ENCODE data around the gene C6. TPM values are rescaled to one million over a fixed set of nuclear protein-coding genes. Genes with fewer than 3 reads are reported as not detected.

The C6 gene
- 1 to 10 TPM; 1.7 to 6.3 (median 3.1) TPM for total RNA-seq

DNA sequence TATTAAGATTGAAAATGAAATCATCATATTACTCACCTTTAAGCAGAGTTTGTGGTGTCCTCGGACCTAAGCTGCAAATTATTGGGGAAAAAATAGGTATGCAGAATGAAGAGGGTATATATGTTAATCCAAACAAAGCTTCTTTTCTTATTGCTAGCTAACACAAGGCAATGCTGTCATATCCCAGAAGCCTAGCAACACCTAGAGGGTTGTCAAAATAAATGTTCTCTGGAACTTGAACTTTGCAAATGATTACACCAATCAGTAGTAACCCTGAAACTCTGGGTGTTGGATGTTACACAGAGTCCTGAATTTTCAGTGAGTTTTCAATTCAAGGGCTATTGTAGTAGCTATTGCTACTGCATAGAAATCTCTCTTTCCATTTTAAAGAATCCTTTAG, at the start of gene C6:
Gene C6, minus strand, starts transcription at position 193 of the 400 bp plus-strand sequence. CDS start 10,302 bp downstream, outside the sequence.
- Histone ChIP-seq H3K9me3 (peaks cover 0 to 6% (median 0%) of the 10 kb centered on the region in 4 donors), H3K4me3 (no peak within 1 kb of the TSS), H3K4me1 (peaks cover 0 to under 1% (median under 1%) of the 10 kb centered on the region in 4 donors), H3K27me3 (no peaks in the 10 kb centered on the region), H3K27ac (replicated peaks in 1 of 4) (no peak within 1 kb of the TSS), H3K36me3 (no peaks in the 10 kb centered on the region)
- intact Hi-C loops (cut with DNase I) = no loop called here
- WGBS = 53% methylated on average over 1 of the region's 1 CpG
- no peak for DNase-seq (ENCODE audit: extremely low spot score)
- no peak for TF ChIP-seq POLR2AphosphoS5 (IDR thresholded peaks at IDR 0.05)
- TF ChIP-seq, protein P1, sequence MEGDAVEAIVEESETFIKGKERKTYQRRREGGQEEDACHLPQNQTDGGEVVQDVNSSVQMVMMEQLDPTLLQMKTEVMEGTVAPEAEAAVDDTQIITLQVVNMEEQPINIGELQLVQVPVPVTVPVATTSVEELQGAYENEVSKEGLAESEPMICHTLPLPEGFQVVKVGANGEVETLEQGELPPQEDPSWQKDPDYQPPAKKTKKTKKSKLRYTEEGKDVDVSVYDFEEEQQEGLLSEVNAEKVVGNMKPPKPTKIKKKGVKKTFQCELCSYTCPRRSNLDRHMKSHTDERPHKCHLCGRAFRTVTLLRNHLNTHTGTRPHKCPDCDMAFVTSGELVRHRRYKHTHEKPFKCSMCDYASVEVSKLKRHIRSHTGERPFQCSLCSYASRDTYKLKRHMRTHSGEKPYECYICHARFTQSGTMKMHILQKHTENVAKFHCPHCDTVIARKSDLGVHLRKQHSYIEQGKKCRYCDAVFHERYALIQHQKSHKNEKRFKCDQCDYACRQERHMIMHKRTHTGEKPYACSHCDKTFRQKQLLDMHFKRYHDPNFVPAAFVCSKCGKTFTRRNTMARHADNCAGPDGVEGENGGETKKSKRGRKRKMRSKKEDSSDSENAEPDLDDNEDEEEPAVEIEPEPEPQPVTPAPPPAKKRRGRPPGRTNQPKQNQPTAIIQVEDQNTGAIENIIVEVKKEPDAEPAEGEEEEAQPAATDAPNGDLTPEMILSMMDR (IDR thresholded peaks at IDR 0.05) = no peak
- no peak for TF ChIP-seq EP300 (IDR thresholded peaks at IDR 0.05)
- no peak for TF ChIP-seq POLR2A (IDR thresholded peaks at IDR 0.05; ENCODE audit: low read depth)

DNA sequence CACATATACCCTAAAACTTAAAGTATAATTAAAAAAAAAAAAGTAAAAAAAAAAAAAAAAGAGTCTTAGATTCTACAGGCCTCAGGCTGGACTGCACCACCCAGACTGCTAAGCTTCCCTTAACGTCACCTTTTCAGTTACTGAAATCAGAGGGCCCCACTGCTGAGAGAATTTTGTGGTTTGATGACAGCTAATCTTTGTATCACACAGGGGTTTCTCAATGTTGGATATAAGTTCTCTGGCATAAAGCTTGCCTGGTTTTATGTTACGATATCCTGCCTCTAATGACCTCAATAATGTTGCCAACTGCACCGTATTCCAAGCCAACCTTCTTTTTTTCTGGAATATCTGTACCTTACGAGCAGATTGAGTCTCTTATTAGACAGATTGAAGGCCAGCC, 43.1 kb upstream of the C6 start:
- Histone ChIP-seq H3K27me3 (no peaks in the 10 kb centered on the region), H3K9me3 (no peaks in the 10 kb centered on the region), H3K36me3 (no peaks in the 10 kb centered on the region), H3K4me3 (no peak overlapping the region), H3K4me1 (peaks cover 0 to 4% (median 0%) of the 10 kb centered on the region in 4 donors), H3K27ac (replicated peaks in 1 of 4) (no peak overlapping the region)
- 90% methylated on average over 4 of the region's 4 CpGs for WGBS
- intact Hi-C loops (cut with DNase I) = no loop called here
- DNase-seq (ENCODE audit: extremely low spot score) = no peak
- TF ChIP-seq POLR2A (IDR thresholded peaks at IDR 0.05; ENCODE audit: low read depth) (no peak), POLR2AphosphoS5 (IDR thresholded peaks at IDR 0.05) (no peak), EP300 (IDR thresholded peaks at IDR 0.05) (no peak)
- TF ChIP-seq, protein P1 (IDR thresholded peaks at IDR 0.05) = no peak

GRCh38 chr5:41253109-41253508, 39.8 kb upstream of the C6 start:
- DNase-seq (ENCODE audit: extremely low spot score) = no peak
- Histone ChIP-seq H3K9me3 (peaks cover 0 to 5% (median 0%) of the 10 kb centered on the region in 4 donors), H3K27ac (replicated peaks in 1 of 4) (no peak overlapping the region)

GRCh38 chr5:41252036-41252435, 38.7 kb upstream of the C6 start:
- Histone ChIP-seq H3K27me3 (no peaks in the 10 kb centered on the region), H3K4me1 (peaks cover 0 to 4% (median 0%) of the 10 kb centered on the region in 4 donors), H3K4me3 (no peak overlapping the region), H3K9me3 (peaks cover 0 to 5% (median 0%) of the 10 kb centered on the region in 4 donors), H3K27ac (replicated peaks in 1 of 4) (no peak overlapping the region), H3K36me3 (no peaks in the 10 kb centered on the region)
- no peak for DNase-seq (ENCODE audit: extremely low spot score)
- TF ChIP-seq POLR2A (IDR thresholded peaks at IDR 0.05; ENCODE audit: low read depth) (no peak), EP300 (IDR thresholded peaks at IDR 0.05) (no peak), POLR2AphosphoS5 (IDR thresholded peaks at IDR 0.05) (no peak)
- TF ChIP-seq, protein P1 (IDR thresholded peaks at IDR 0.05) = no peak
- intact Hi-C loops (cut with DNase I) = no loop called here

More at GRCh38 chr5:41253109-41253508, 39.8 kb upstream of the C6 start:
- intact Hi-C loops (cut with DNase I) = no loop called here
- Histone ChIP-seq H3K27me3 (no peaks in the 10 kb centered on the region), H3K36me3 (no peaks in the 10 kb centered on the region), H3K4me1 (peaks cover 0 to 4% (median 0%) of the 10 kb centered on the region in 4 donors), H3K4me3 (no peak overlapping the region)
- TF ChIP-seq POLR2A (IDR thresholded peaks at IDR 0.05; ENCODE audit: low read depth) (no peak), EP300 (IDR thresholded peaks at IDR 0.05) (no peak), POLR2AphosphoS5 (IDR thresholded peaks at IDR 0.05) (no peak)
- TF ChIP-seq, protein P1 (IDR thresholded peaks at IDR 0.05) = no peak
